ENCODE results near the gene TIMM44.

GRCh38 chr19:7901337-7901736, 42.1 kb downstream of the TIMM44 start:
- no peak for TF ChIP-seq TEAD4 (IDR thresholded peaks at IDR 0.05; ENCODE audit: borderline replicate concordance, insufficient read depth)
- TF ChIP-seq CHD2 (IDR thresholded peaks at IDR 0.05; ENCODE audit: low read length, partially characterized antibody): no peak
- no peak for TF ChIP-seq CTCF (IDR thresholded peaks at IDR 0.05)
- TF ChIP-seq POLR2AphosphoS5 (IDR thresholded peaks at IDR 0.05; ENCODE audit: low read depth, low read length): no peak
- no peak for TF ChIP-seq REST (IDR thresholded peaks at IDR 0.05; ENCODE audit: low read depth, low read length)
- no peak for TF ChIP-seq TAF1 (IDR thresholded peaks at IDR 0.05; ENCODE audit: borderline replicate concordance, low read depth, low read length)
- no peak for TF ChIP-seq FOXM1 (IDR thresholded peaks at IDR 0.05; ENCODE audit: low read depth)
- TF ChIP-seq SMC3 (IDR thresholded peaks at IDR 0.05; ENCODE audit: low read depth, low read length): no peak

Data from SK-N-SH (cell line).